Gastrocnemius medialis (tissue), 4 donors: Measurements from ENCODE around the gene KIF1A. TPM values are rescaled to one million over a fixed set of nuclear protein-coding genes. Genes with fewer than 3 reads are reported as not detected.

Source experiments
- ATAC-seq, 2 donors: fragments of 150-250 bp; one replicate each; pipeline ENCODE4 v1.9.1; 2016
- DNase-seq, 2 donors: peaks; one replicate each; pipeline ENCODE4 v3.0.0-alpha.2; 2019
- H3K27ac ChIP-seq, 4 donors: fragments of 200-600 bp; sonication (generic); 1 replicate in 1 of 4; 2 replicates in 3 of 4; pipeline ENCODE4 v1.5.1; 2016 to 2018; ENCODE audit warnings: mild to moderate bottlenecking in 2 of 4, moderate library complexity in 1 of 4
- H3K27me3 ChIP-seq, 3 donors: fragments of 200-600 bp; sonication (generic) in 2 of 3; 1 replicate in 1 of 3; 2 replicates in 2 of 3; pipeline versions ENCODE4 v1.5.1 to v1.6.0; 2016 to 2019; ENCODE audit warnings: mild to moderate bottlenecking in 1 of 3, moderate library complexity in 1 of 3
- H3K36me3 ChIP-seq, 2 donors: fragments of 200-600 bp; sonication (generic) in 1 of 2; one replicate each; pipeline ENCODE4 v1.5.1; 2017 to 2018
- H3K4me1 ChIP-seq, 2 donors: fragments of 200-600 bp; sonication (generic) in 1 of 2; one replicate each; pipeline ENCODE4 v1.5.1; 2016 to 2017; ENCODE audit warnings: mild to moderate bottlenecking in 2 of 2
- H3K4me3 ChIP-seq, 4 donors: fragments of 200-600 bp; sonication (generic) in 3 of 4; 1 replicate in 1 of 4; 2 replicates in 3 of 4; pipeline ENCODE4 v1.5.1; 2016 to 2019; ENCODE audit warnings: mild to moderate bottlenecking in 2 of 4
- H3K9me3 ChIP-seq, 3 donors: fragments of 200-600 bp; sonication (generic) in 2 of 3; 1 replicate in 1 of 3; 2 replicates in 2 of 3; pipeline ENCODE4 v1.5.1; 2016 to 2019
- CTCF ChIP-seq, 5 experiments: fragments of 450-650 bp in 3 of 5; fragments of 200-600 bp in 2 of 5; sonication (generic) in 2 of 5; IDR thresholded peaks in 4 of 5; conservative IDR thresholded peaks in 1 of 5; 1 replicate in 4 of 5; 2 replicates in 1 of 5; pipeline ENCODE4 v1.5.1; 2016 to 2019; ENCODE audit warnings: antibody characterized with exemption in 5 of 5, mild to moderate bottlenecking in 3 of 5, moderate library complexity in 3 of 5
- POLR2A ChIP-seq, 2 donors: fragments of 450-650 bp; IDR thresholded peaks; one replicate each; pipeline ENCODE4 v1.6.1; 2017; ENCODE audit warnings: antibody characterized with exemption in 2 of 2, mild to moderate bottlenecking in 2 of 2, moderate library complexity in 2 of 2
- in situ Hi-C, 4 donors: fragments of 200-750 bp; cut with MboI; loops; one replicate each; pipeline versions ENCODE4 v1.15.0 to v1.8.0; 2017; ENCODE audit warnings: low sequenced_read_pairs in 4 of 4
- intact Hi-C: fragments of 100-400 bp; cut with DNase I; formaldehyde crosslinking; loops from one replicate; pipeline ENCODE4 v1.15.1; 2023; ENCODE audit warnings: low total_unique reads
- total RNA-seq, 4 donors: library from RNA; depleted of rRNA; stranded (reverse); fragments of >200 nt; gene quantifications; one replicate each; pipeline versions ENCODE4 v1.1.0 to v1.2.3, GENCODE V29; 2016

The KIF1A gene
- total RNA-seq, 4 donors from 2014 or later: 0.05 to 0.33 (median 0.09) TPM; not detected in 1

- in situ Hi-C loops: no loop called here
- no peak for DNase-seq
- intact Hi-C loops: loop anchor here (10.0 kb wide), 1 partner anchor 255 kb away; the partner anchor contains the start of gene CAPN10
These were observed 19.4 kb upstream of the KIF1A start for GRCh38 chr2:240839152-240840143.

GRCh38 chr2:240837621-240838020 is 17.6 kb upstream of the KIF1A start:
- ATAC-seq (no peak), DNase-seq (no peak)
- Histone ChIP-seq H3K27ac (no peak overlapping the region), H3K36me3 (no peaks in the 10 kb centered on the region), H3K4me3 (no peak overlapping the region), H3K27me3 (peaks cover 0 to 12% (median 2%) of the 10 kb centered on the region in 3 donors), H3K9me3 (no peaks in the 10 kb centered on the region), H3K4me1 (peaks cover 0 to 8% of the 10 kb centered on the region in 2 donors)
- intact Hi-C loops: loop anchor here (10.0 kb wide), 1 partner anchor 253 kb away; the partner anchor contains the start of gene CAPN10
- in situ Hi-C loops: no loop called here
- TF ChIP-seq POLR2A (IDR thresholded peaks at IDR 0.05) (no peak), CTCF (IDR thresholded peaks at IDR 0.05 in 4 of 5, conservative IDR thresholded peaks at IDR 0.05 in 1 of 5) (no peak)

More at GRCh38 chr2:240839152-240840143, 19.4 kb upstream of the KIF1A start:
- no peaks in the 10 kb centered on the region for H3K9me3 ChIP-seq
- peaks cover 0 to 8% of the 10 kb centered on the region in 2 donors for H3K4me1 ChIP-seq
- H3K27ac ChIP-seq: no peak overlapping the region
- H3K27me3 ChIP-seq: peaks cover 0 to 12% (median 2%) of the 10 kb centered on the region in 3 donors
- no peak overlapping the region for H3K4me3 ChIP-seq
- no peak for ATAC-seq
- no peaks in the 10 kb centered on the region for H3K36me3 ChIP-seq
- no peak for TF ChIP-seq POLR2A (IDR thresholded peaks at IDR 0.05)
- no peak for TF ChIP-seq CTCF (IDR thresholded peaks at IDR 0.05 in 4 of 5, conservative IDR thresholded peaks at IDR 0.05 in 1 of 5)

GRCh38 chr2:240836781-240837467 is 16.9 kb upstream of the KIF1A start:
- ATAC-seq (peak; percentile 21 to 49), DNase-seq (peak; percentile 30 to 48)
- in situ Hi-C loops: no loop called here
- Histone ChIP-seq H3K4me3 (no peak overlapping the region), H3K27ac (no peak overlapping the region), H3K36me3 (no peaks in the 10 kb centered on the region), H3K9me3 (no peaks in the 10 kb centered on the region), H3K4me1 (peaks cover under 1 to 10% of the 10 kb centered on the region in 2 donors), H3K27me3 (peaks cover 0 to 12% (median 0%) of the 10 kb centered on the region in 3 donors)
- intact Hi-C loops: loop anchor here (10.0 kb wide), 1 partner anchor 252 kb away; the partner anchor contains the start of gene CAPN10
- TF ChIP-seq CTCF (IDR thresholded peaks at IDR 0.05 in 4 of 5, conservative IDR thresholded peaks at IDR 0.05 in 1 of 5) (no peak), POLR2A (IDR thresholded peaks at IDR 0.05) (no peak)

GRCh38 chr2:240835528-240835927 is 15.5 kb upstream of the KIF1A start:
- Histone ChIP-seq H3K27ac (no peak overlapping the region), H3K36me3 (no peaks in the 10 kb centered on the region), H3K9me3 (no peaks in the 10 kb centered on the region), H3K4me1 (peaks cover 6 to 15% of the 10 kb centered on the region in 2 donors), H3K4me3 (no peak overlapping the region), H3K27me3 (peaks cover 0 to 14% (median 11%) of the 10 kb centered on the region in 3 donors)
- ATAC-seq: no peak
- no peak for DNase-seq
- intact Hi-C loops (loop anchor here (10.0 kb wide), 1 partner anchor 251 kb away; the partner anchor contains the start of gene CAPN10), in situ Hi-C loops (no loop called here)
- TF ChIP-seq CTCF (IDR thresholded peaks at IDR 0.05 in 4 of 5, conservative IDR thresholded peaks at IDR 0.05 in 1 of 5): no peak
- no peak for TF ChIP-seq POLR2A (IDR thresholded peaks at IDR 0.05)
